ENCODE data around the gene SLC12A7. TPM values are rescaled to one million over a fixed set of nuclear protein-coding genes. Genes with fewer than 3 reads are reported as not detected.
A peak's percentile ranks its signal among the peaks of the same experiment; 100 is the strongest.

SLC12A7 gene
- total and polyA plus RNA-seq, 7 donors = 2.3 to 22.0 (median 4.5) TPM

- peaks cover 0 to 55% (median 0%) of the 10 kb centered on the region in 3 donors for H3K27me3 ChIP-seq (ENCODE audit: insufficient read depth in 3 of 3, low read length in 2 of 3)
Observed at GRCh38 chr5:1030801-1031271, 81.0 kb downstream of the SLC12A7 start.

GRCh38 chr5:1029945-1030625, 81.8 kb downstream of the SLC12A7 start:
- intact Hi-C loops (cut with DNase I) = no loop called here
- TF ChIP-seq, protein P1, sequence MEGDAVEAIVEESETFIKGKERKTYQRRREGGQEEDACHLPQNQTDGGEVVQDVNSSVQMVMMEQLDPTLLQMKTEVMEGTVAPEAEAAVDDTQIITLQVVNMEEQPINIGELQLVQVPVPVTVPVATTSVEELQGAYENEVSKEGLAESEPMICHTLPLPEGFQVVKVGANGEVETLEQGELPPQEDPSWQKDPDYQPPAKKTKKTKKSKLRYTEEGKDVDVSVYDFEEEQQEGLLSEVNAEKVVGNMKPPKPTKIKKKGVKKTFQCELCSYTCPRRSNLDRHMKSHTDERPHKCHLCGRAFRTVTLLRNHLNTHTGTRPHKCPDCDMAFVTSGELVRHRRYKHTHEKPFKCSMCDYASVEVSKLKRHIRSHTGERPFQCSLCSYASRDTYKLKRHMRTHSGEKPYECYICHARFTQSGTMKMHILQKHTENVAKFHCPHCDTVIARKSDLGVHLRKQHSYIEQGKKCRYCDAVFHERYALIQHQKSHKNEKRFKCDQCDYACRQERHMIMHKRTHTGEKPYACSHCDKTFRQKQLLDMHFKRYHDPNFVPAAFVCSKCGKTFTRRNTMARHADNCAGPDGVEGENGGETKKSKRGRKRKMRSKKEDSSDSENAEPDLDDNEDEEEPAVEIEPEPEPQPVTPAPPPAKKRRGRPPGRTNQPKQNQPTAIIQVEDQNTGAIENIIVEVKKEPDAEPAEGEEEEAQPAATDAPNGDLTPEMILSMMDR (IDR thresholded peaks at IDR 0.05) = no peak
- ATAC-seq (no peak), DNase-seq (peak in 1 of 2 donors; percentile 7)
- Histone ChIP-seq H3K4me1 (no peaks in the 10 kb centered on the region), H3K27me3 (ENCODE audit: insufficient read depth in 3 of 3, low read length in 2 of 3) (peaks cover 0 to 55% (median 0%) of the 10 kb centered on the region in 3 donors), H3K27ac (no peak overlapping the region), H3K4me3 (no peak overlapping the region), H3K36me3 (ENCODE audit: insufficient read depth in 1 of 2, low read depth in 1 of 2) (no peaks in the 10 kb centered on the region), H3K9me3 (no peaks in the 10 kb centered on the region)
- 88 to 90% (median 90%) methylated on average over 9 to 10 of the region's 10 CpGs for WGBS, 3 donors

More at GRCh38 chr5:1030801-1031271, 81.0 kb downstream of the SLC12A7 start:
- Histone ChIP-seq H3K27ac (no peak overlapping the region), H3K36me3 (ENCODE audit: insufficient read depth in 1 of 2, low read depth in 1 of 2) (no peaks in the 10 kb centered on the region), H3K4me1 (no peaks in the 10 kb centered on the region), H3K4me3 (no peak overlapping the region), H3K9me3 (no peaks in the 10 kb centered on the region)
- 65 to 70% (median 68%) methylated on average over 10 of the region's 10 CpGs for WGBS, 3 donors
- TF ChIP-seq, protein P1 (IDR thresholded peaks at IDR 0.05) = no peak
- intact Hi-C loops (cut with DNase I) = no loop called here
- ATAC-seq (no peak), DNase-seq (peak in 1 of 2 donors; percentile 12)

DNA sequence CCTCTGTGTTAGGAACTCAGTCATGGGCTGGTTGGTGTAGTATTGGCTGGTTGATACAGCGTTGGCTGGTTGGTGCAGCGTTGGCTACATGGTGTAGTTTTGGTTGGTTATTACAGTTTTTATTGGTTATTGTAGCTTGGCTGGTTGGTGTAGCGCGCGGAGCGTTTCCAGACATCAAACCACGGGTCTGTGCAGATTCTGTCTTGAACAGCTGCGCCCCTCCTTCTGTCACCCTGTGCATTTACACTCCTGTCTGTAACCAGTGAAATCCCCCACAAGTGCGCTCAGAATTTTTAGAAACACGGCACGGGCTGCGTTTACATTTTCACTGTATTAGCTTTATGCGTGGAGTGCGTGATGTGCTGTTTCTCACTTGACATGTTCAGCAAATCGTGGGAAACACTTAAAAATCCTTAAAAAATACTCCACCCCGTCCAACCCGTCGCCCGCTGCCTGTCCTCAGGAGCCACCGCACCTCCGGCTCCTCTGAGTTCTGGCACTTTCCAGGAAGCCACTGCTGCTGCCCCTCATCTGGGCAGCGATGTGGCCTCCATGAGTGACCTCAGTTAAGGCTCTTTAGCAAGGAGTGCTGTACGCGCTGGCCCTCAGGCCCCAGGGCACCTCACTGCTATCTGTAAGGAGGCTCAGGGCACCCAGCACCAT, 82.5 kb downstream of the SLC12A7 start:
- H3K9me3 ChIP-seq = no peaks in the 10 kb centered on the region
- H3K27ac ChIP-seq = no peak overlapping the region
- TF ChIP-seq, protein P1 (IDR thresholded peaks at IDR 0.05) = no peak
- ATAC-seq (no peak), DNase-seq (peak in 1 of 2 donors; percentile 4)
- H3K4me1 ChIP-seq = no peaks in the 10 kb centered on the region
- no peaks in the 10 kb centered on the region for H3K36me3 ChIP-seq (ENCODE audit: insufficient read depth in 1 of 2, low read depth in 1 of 2)
- intact Hi-C loops (cut with DNase I) = no loop called here
- H3K4me3 ChIP-seq = no peak overlapping the region
- 76 to 82% (median 80%) methylated on average over 24 of the region's 24 CpGs for WGBS, 3 donors
- H3K27me3 ChIP-seq (ENCODE audit: insufficient read depth in 3 of 3, low read length in 2 of 3) = peaks cover 0 to 55% (median 0%) of the 10 kb centered on the region in 3 donors

DNA sequence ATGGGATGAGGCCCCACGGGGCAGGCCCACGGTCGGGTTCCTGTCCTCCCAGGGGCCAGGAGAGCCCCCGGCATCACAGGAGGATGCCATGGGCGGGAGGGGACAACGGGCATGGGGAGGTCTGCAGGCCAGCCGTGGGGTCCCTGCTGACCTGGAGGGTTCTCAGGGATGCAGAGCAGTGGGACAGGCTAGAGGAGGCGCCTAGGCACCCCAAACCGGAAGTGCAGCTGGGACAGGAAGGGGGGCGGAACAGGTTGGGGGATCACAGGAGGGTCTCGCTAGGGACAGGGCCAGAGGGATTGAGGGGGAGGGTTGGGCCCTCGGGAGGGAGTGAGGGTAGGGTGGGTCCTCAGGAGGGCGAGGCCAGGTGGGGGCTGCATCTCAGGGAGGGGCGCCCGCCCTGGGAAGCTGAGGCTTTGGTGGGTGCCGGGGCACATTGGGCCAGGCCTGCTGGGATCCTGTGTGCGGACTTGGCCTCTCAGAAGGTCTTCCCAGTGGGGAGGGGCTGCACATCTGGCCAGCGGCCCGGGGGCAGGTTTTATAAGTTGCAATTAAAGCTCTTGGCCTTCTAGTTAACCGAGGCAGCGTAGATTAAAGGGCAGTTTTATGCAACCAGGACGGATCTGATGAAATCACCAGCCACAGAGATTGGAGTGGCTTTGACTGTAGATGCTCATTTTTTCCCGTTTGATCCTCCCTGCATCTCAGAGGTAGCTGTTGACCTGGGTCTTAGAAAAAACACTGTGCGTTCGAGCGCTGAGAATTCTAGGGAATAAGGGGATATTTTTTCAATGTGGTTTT, 83.2 kb downstream of the SLC12A7 start:
- 77 to 84% (median 78%) methylated on average over 21 to 26 of the region's 26 CpGs for WGBS, 3 donors
- H3K27me3 ChIP-seq (ENCODE audit: insufficient read depth in 3 of 3, low read length in 2 of 3) = peaks cover 0 to 55% (median 0%) of the 10 kb centered on the region in 3 donors

More for the DNA sequence above, 83.2 kb downstream of the SLC12A7 start:
- Histone ChIP-seq H3K9me3 (no peaks in the 10 kb centered on the region), H3K4me3 (no peak overlapping the region), H3K36me3 (ENCODE audit: insufficient read depth in 1 of 2, low read depth in 1 of 2) (no peaks in the 10 kb centered on the region), H3K4me1 (no peaks in the 10 kb centered on the region), H3K27ac (no peak overlapping the region)
- ATAC-seq (no peak), DNase-seq (peak; percentile 8 to 42)
- TF ChIP-seq, protein P1 (IDR thresholded peaks at IDR 0.05) = no peak
- intact Hi-C loops (cut with DNase I) = no loop called here
